HCT116 (cell line): ENCODE measurements around the gene P3H4. TPM values are rescaled to one million over a fixed set of nuclear protein-coding genes. Genes with fewer than 3 reads are reported as not detected.

Experiments used
- ATAC-seq: fragments of 200-7000 bp; cut with Tn5 transposase; 2 replicates; pipeline ENCODE4 v1.9.1; 2020; ENCODE audit warnings: mild to moderate bottlenecking, moderate library complexity
- BruUV-seq: library from RNA; stranded (reverse); fragments of 400-500 nt; replicated peaks from 2 replicates; lab custom pipeline; 2021; lab: Mats Ljungman, UMichigan
- CTCF ChIA-PET: fragments of 300-600 bp; sonication (Branson Sonifier 250); formaldehyde crosslinking; loops from one replicate; lab custom pipeline; 2021; ENCODE audit warnings: antibody characterized with exemption; lab: Charles Lee
- POLR2A ChIA-PET: fragments of 300-600, 350-600 bp; sonication (Branson Sonifier 250); formaldehyde crosslinking; loops from one replicate; lab custom pipeline; 2021; ENCODE audit warnings: antibody characterized with exemption; lab: Charles Lee
- RAD21 ChIA-PET, 2 experiments: fragments of 300-600 bp; sonication (Branson Sonifier 250); formaldehyde crosslinking; loops; one replicate each; lab custom pipeline; 2023; ENCODE audit warnings: low total read pairs in 2 of 2; ENCODE audit not compliant: uncharacterized antibody in 2 of 2, unreplicated experiment in 2 of 2, low non-redundant PET in 1 of 2; lab: Charles Lee
- DNase-seq: peaks from one replicate; pipeline ENCODE4 v3.0.0-alpha.2; 2010; ENCODE audit warnings: low read depth, low spot score
- H2AFZ ChIP-seq: fragments of 200-600 bp; shearing (Covaris generic), sonication (generic); 2 replicates; pipeline ENCODE4 v1.6.1; 2017; ENCODE audit warnings: low read depth, mixed run types, mixed read lengths, antibody characterized with exemption, low read length; ENCODE audit not compliant: poor library complexity, severe bottlenecking
- H3K27ac ChIP-seq: 2 replicates; pipeline ENCODE4 v1.5.1; 2012; ENCODE audit warnings: low read depth, low read length
- H3K27me3 ChIP-seq: fragments of 200-600 bp; sonication (generic); 2 replicates; pipeline ENCODE4 v1.6.1; 2016; ENCODE audit warnings: mixed run types, low read length, mixed read lengths; ENCODE audit not compliant: insufficient read depth
- H3K36me3 ChIP-seq, 2 experiments: fragments of 200-500 bp in 1 of 2; fragments of 200-600 bp in 1 of 2; sonication (Bioruptor generic) in 1 of 2; sonication (generic) in 1 of 2; 2 replicates each; pipeline versions ENCODE4 v1.5.1 to v1.6.1; 2014 to 2016; ENCODE audit warnings: low read length in 2 of 2, inconsistent platforms in 1 of 2, mixed read lengths in 1 of 2, mixed run types in 1 of 2; ENCODE audit not compliant: insufficient read depth in 2 of 2, control insufficient read depth in 1 of 2
- H3K4me1 ChIP-seq, 2 experiments: fragments of 200-600 bp in 1 of 2; sonication (generic) in 1 of 2; 2 replicates each; pipeline versions ENCODE4 v1.5.1 to v1.6.1; 2012 to 2017; ENCODE audit warnings: low read length in 2 of 2, inconsistent platforms in 1 of 2, mild to moderate bottlenecking in 1 of 2, mixed read lengths in 1 of 2, mixed run types in 1 of 2, moderate library complexity in 1 of 2; ENCODE audit not compliant: insufficient read depth in 2 of 2, control insufficient read depth in 1 of 2
- H3K4me2 ChIP-seq: fragments of 200-600 bp; sonication (generic); 2 replicates; pipeline ENCODE4 v1.6.1; 2017; ENCODE audit warnings: mixed run types, low read length, mixed read lengths
- H3K4me3 ChIP-seq, 2 experiments: fragments of 200-600 bp in 1 of 2; sonication (generic) in 1 of 2; replicated peaks in 1 of 2; 2 replicates each; pipeline ENCODE4 v1.5.1; 2011 to 2016; ENCODE audit warnings: low read length in 2 of 2, control low read depth in 1 of 2, low read depth in 1 of 2, mild to moderate bottlenecking in 1 of 2, mixed read lengths in 1 of 2, mixed run types in 1 of 2
- H3K79me2 ChIP-seq: fragments of 200-600 bp; sonication (generic); 2 replicates; pipeline ENCODE4 v1.6.1; 2017; ENCODE audit warnings: mild to moderate bottlenecking, mixed run types, low read length, moderate library complexity, mixed read lengths; ENCODE audit not compliant: insufficient read depth
- H3K9ac ChIP-seq: fragments of 200-600 bp; sonication (generic); 2 replicates; pipeline ENCODE4 v1.6.1; 2016; ENCODE audit warnings: low read length, mixed read lengths
- H3K9me2 ChIP-seq: fragments of 200-600 bp; sonication (generic), shearing (Covaris generic); 2 replicates; pipeline ENCODE4 v1.6.1; 2017; ENCODE audit warnings: mixed run types, mild to moderate bottlenecking, moderate library complexity; ENCODE audit not compliant: insufficient read depth
- H3K9me3 ChIP-seq, 2 experiments: fragments of 200-500 bp in 1 of 2; fragments of 200-600 bp in 1 of 2; sonication (Bioruptor generic) in 1 of 2; sonication (generic) in 1 of 2; 2 replicates each; pipeline ENCODE4 v1.6.1; 2014 to 2017; ENCODE audit warnings: low read length in 2 of 2, mixed read lengths in 2 of 2, inconsistent platforms in 1 of 2, low read depth in 1 of 2, mild to moderate bottlenecking in 1 of 2, mixed run types in 1 of 2, moderate library complexity in 1 of 2; ENCODE audit not compliant: control insufficient read depth in 1 of 2, insufficient read depth in 1 of 2
- H4K20me1 ChIP-seq: fragments of 200-600 bp; sonication (generic), shearing (Covaris generic); 2 replicates; pipeline ENCODE4 v1.6.1; 2017; ENCODE audit warnings: mixed run types, mild to moderate bottlenecking, moderate library complexity; ENCODE audit not compliant: insufficient read depth
- ATF3 ChIP-seq: IDR thresholded peaks from 2 replicates; pipeline ENCODE4 v1.6.1; 2012
- CBX3 ChIP-seq: IDR thresholded peaks from 2 replicates; pipeline ENCODE4 v1.6.1; 2012; ENCODE audit warnings: low read depth
- CEBPB ChIP-seq: IDR thresholded peaks from 2 replicates; pipeline ENCODE4 v1.6.1; 2012; ENCODE audit warnings: low read depth
- ELF1 ChIP-seq: IDR thresholded peaks from 2 replicates; pipeline ENCODE4 v1.6.1; 2012; ENCODE audit warnings: low read depth, borderline replicate concordance
- EZH2phosphoT487 ChIP-seq: fragments of 200-600 bp; IDR thresholded peaks from 2 replicates; pipeline ENCODE4 v1.6.1; 2018; ENCODE audit warnings: antibody characterized with exemption, borderline replicate concordance
- FOSL1 ChIP-seq: IDR thresholded peaks from 2 replicates; pipeline ENCODE4 v1.6.1; 2012; ENCODE audit warnings: low read depth
- JUND ChIP-seq: IDR thresholded peaks from 2 replicates; pipeline ENCODE4 v1.6.1; 2012
- MAX ChIP-seq: IDR thresholded peaks from 2 replicates; pipeline ENCODE4 v1.6.1; 2012
- SP1 ChIP-seq: IDR thresholded peaks from 2 replicates; pipeline ENCODE4 v1.6.1; 2012; ENCODE audit warnings: low read depth
- TCF7L2 ChIP-seq: IDR thresholded peaks from 2 replicates; pipeline ENCODE4 v1.7.0; 2011; ENCODE audit warnings: borderline replicate concordance, inconsistent platforms; ENCODE audit not compliant: insufficient read depth, insufficient read length; ENCODE audit errors: extremely low read depth
- ZBTB33 ChIP-seq: IDR thresholded peaks from 2 replicates; pipeline ENCODE4 v1.6.1; 2011; ENCODE audit warnings: mild to moderate bottlenecking, low read length, moderate library complexity; ENCODE audit not compliant: insufficient replicate concordance; ENCODE audit errors: extremely low read depth
- intact Hi-C: fragments of 100-400 bp; cut with micrococcal nuclease; formaldehyde crosslinking; loops from 2 replicates; pipeline ENCODE4 v1.10.0; 2022
- total RNA-seq: library from RNA; stranded (reverse); gene quantifications from one replicate; pipeline ENCODE4 v1.2.1, GENCODE V29; 2021; ENCODE audit not compliant: unreplicated experiment

Gene P3H4
- total RNA-seq, 1 experiment from 2014 or later, result 23.4 TPM

GRCh38 chr17:41797377-41797776 lies 14.4 kb downstream of the P3H4 start:
- POLR2A ChIA-PET, result interaction anchor here (1.2 to 5.5 kb wide), 3 partner anchors 12 to 62 kb away, joined by 3 to 77 read pairs (median 6); partner anchors contain the start of gene JUP
- H3K9ac ChIP-seq, result no peak overlapping the region
- H3K9me2 ChIP-seq, result no peaks in the 10 kb centered on the region
- H3K4me2 ChIP-seq, result no peak overlapping the region
- no peak overlapping the region for H2AFZ ChIP-seq
- H3K4me1 ChIP-seq, result peaks cover 52 to 81% of the 10 kb centered on the region in 2 experiments
- no peaks in the 10 kb centered on the region for H3K27me3 ChIP-seq
- H3K36me3 ChIP-seq, result no peaks in the 10 kb centered on the region
- CTCF ChIA-PET, result interaction anchor here (1.3 to 7.4 kb wide), 2 partner anchors 12 to 60 kb away, joined by 4 to 109 read pairs; partner anchors contain the start of gene JUP
- H3K27ac ChIP-seq, result no peak overlapping the region
- no peaks in the 10 kb centered on the region for H3K9me3 ChIP-seq
- ATAC-seq, result no peak
- no TSS peak for BruUV-seq
- no peak for DNase-seq
- no peaks in the 10 kb centered on the region for H3K79me2 ChIP-seq
- intact Hi-C loops, result no loop called here
- no peaks in the 10 kb centered on the region for H4K20me1 ChIP-seq
- TF ChIP-seq CEBPB, result no peak
- TF ChIP-seq TCF7L2, result no peak
- no peak for TF ChIP-seq CBX3
- TF ChIP-seq MAX, result no peak
- no peak for TF ChIP-seq ATF3
- no peak for TF ChIP-seq FOSL1
- TF ChIP-seq ELF1, result no peak
- no peak for TF ChIP-seq SP1
- H3K4me3 ChIP-seq, result no peak overlapping the region
- RAD21 ChIA-PET, result interaction anchor here in 1 of 2 experiments (0.7 kb wide), 1 partner anchor 47 kb away, joined by 6 read pairs; no protein-coding TSS in a partner anchor

- Histone ChIP-seq H3K9ac (no peak overlapping the region), H3K36me3 (no peaks in the 10 kb centered on the region), H3K4me2 (no peak overlapping the region), H3K9me3 (no peaks in the 10 kb centered on the region), H3K27me3 (no peaks in the 10 kb centered on the region), H2AFZ (no peak overlapping the region), H3K9me2 (no peaks in the 10 kb centered on the region), H4K20me1 (no peaks in the 10 kb centered on the region), H3K79me2 (no peaks in the 10 kb centered on the region), H3K27ac (no peak overlapping the region), H3K4me3 (no peak overlapping the region), H3K4me1 (peaks cover 60 to 85% of the 10 kb centered on the region in 2 experiments)
- intact Hi-C loops, result no loop called here
- ChIA-PET POLR2A (interaction anchor here (0.6 to 5.5 kb wide), 6 partner anchors 11 to 61 kb away, joined by 3 to 77 read pairs (median 5); partner anchors contain the start of gene JUP), RAD21 (no interaction called here), CTCF (interaction anchor here (1.3 to 7.4 kb wide), 2 partner anchors 11 to 59 kb away, joined by 4 to 109 read pairs; partner anchors contain the start of gene JUP)
- DNase-seq (no peak), ATAC-seq (no peak)
- no TSS peak for BruUV-seq
- TF ChIP-seq EZH2phosphoT487, result no peak
- no peak for TF ChIP-seq FOSL1
- no peak for TF ChIP-seq CBX3
- TF ChIP-seq ZBTB33, result no peak
- no peak for TF ChIP-seq JUND
- TF ChIP-seq MAX, result no peak
Measured at GRCh38 chr17:41796121-41796895, 15.4 kb downstream of the P3H4 start.
